Lower leg skin (tissue), 4 donors: ENCODE data around the gene WFIKKN1. TPM values are rescaled to one million over a fixed set of nuclear protein-coding genes. Genes with fewer than 3 reads are reported as not detected.

ENCODE experiments used
- DNase-seq, 2 donors: peaks; one replicate each; pipeline ENCODE4 v3.0.0-alpha.2; 2019; ENCODE audit warnings: low spot score in 2 of 2
- H3K4me3 ChIP-seq: fragments of 200-600 bp; sonication (generic); 2 replicates; pipeline ENCODE4 v1.5.1; 2017; ENCODE audit warnings: mild to moderate bottlenecking, low read depth; ENCODE audit not compliant: poor library complexity, severe bottlenecking
- CTCF ChIP-seq, 3 donors: fragments of 450-650 bp; IDR thresholded peaks; one replicate each; pipeline ENCODE4 v1.5.1; 2016; ENCODE audit warnings: antibody characterized with exemption in 3 of 3, mild to moderate bottlenecking in 3 of 3, moderate library complexity in 2 of 3
- POLR2A ChIP-seq, 2 donors: fragments of 450-650 bp; IDR thresholded peaks; one replicate each; pipeline ENCODE4 v1.6.1; 2016 to 2017; ENCODE audit warnings: antibody characterized with exemption in 2 of 2, mild to moderate bottlenecking in 1 of 2, moderate library complexity in 1 of 2
- WGBS, 2 donors: methylation state at CpG; one replicate each; pipeline ENCODE4 v1.1.5; 2018; 5-methylcytosine and 5-hydroxymethylcytosine counted together
- intact Hi-C: fragments of 100-400 bp; cut with DNase I; formaldehyde crosslinking; loops from one replicate; pipeline ENCODE4 v1.15.0; 2023; ENCODE audit warnings: low total_unique reads
- total RNA-seq, 4 donors: library from RNA; depleted of rRNA; stranded (reverse); fragments of >200 nt; gene quantifications; one replicate each; pipeline ENCODE4 v1.1.0, GENCODE V29; 2016

Gene WFIKKN1
- total RNA-seq, 4 donors from 2014 or later = 1.3 to 5.0 (median 2.8) TPM

DNA sequence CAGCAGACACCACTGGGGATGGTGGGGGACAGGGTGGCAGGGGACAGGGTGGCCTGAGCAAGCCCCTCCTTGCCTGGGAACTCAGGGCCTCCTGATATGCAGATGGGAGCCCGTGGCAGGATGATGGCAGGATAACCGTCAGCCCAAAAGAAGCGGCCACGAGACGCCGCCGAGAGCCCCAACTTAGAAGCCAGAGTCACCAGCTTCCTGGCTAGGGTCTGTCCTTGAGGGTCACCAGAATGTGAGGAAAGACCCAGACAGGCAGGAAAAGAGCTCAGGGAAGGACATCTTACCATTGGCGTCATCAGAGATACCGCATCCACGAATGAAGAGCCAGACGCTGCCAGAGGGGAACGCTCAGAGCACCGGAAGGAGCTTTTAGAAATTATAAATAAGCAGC is 21.5 kb upstream of the WFIKKN1 start:
- no peak for DNase-seq
- no peak overlapping the region for H3K4me3 ChIP-seq
- 90 to 91% methylated on average over 13 of the region's 13 CpGs for WGBS, 2 donors
- no peak for TF ChIP-seq POLR2A (IDR thresholded peaks at IDR 0.05)
- TF ChIP-seq CTCF (IDR thresholded peaks at IDR 0.05) = no peak
- intact Hi-C loops = no loop called here

- TF ChIP-seq POLR2A (IDR thresholded peaks at IDR 0.05) (no peak), CTCF (IDR thresholded peaks at IDR 0.05) (no peak)
- intact Hi-C loops = no loop called here
- no peak overlapping the region for H3K4me3 ChIP-seq
- 91% methylated on average over 8 to 14 of the region's 14 CpGs for WGBS, 2 donors
- DNase-seq = no peak
Measured at GRCh38 chr16:609984-610383, 20.8 kb upstream of the WFIKKN1 start.

DNA sequence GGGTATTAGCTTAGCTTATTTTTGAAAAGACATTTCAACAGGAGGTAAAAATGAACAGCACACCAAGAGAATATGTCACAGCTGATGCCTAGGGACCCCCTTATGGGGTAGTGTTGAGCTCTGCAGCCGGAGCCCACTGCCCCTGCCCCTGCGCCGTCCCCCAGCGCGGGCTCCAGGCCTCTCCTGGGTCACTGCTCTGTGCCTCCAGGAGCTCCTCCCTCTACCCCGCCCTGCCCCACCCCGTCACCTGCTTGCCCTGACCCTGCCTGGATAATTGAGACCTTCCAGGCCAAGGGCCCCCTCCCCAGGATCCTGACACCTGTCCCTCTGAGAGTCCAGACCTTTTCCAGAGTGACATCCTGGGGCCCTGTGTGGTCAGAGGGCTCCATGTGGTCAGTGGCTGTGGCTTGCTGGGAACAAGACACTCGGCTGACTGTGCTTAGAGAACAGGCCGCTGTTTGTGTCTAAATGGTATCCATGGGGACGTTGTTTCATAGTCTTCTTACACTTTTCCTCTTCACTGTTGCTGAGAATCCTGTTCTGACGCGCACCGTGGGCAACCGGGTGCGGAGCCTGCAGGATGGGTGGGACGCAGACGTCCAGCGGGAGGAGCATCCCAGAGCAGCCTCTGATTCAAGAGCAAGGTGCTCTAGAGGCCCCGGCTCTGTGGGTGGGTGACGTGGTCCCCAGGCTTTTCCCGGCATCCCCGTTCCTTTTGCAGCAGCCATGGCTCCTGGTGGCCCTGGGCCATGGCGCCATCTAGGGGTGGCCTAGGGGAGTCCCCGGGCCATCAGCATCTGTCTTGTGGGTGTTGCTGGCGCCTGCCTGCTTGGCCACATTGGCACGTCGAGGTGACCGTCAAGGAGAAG is 20.0 kb upstream of the WFIKKN1 start:
- H3K4me3 ChIP-seq = no peak overlapping the region
- TF ChIP-seq CTCF (IDR thresholded peaks at IDR 0.05) (no peak), POLR2A (IDR thresholded peaks at IDR 0.05) (no peak)
- intact Hi-C loops = no loop called here
- 54 to 56% methylated on average over 22 of the region's 28 CpGs for WGBS, 2 donors
- DNase-seq = no peak

DNA sequence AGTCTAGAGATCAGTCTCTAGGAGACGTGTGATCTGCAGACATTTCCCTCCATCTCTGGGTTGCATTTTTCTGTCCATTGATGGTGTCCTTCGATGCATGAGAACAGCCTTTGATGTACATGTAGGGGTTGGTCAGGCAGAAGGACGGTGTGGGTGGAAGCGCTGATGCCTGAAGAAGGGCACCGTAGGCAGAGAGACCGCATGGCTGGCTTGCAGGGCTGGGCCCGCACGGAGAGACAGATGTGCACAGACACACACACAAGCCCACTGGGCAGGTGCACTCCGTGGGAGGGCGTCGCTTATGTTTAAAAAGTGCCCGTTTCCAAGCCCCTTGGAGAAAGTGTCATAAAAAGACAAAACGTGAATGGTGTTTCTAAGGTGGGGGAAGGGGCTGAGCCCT is 15.7 kb upstream of the WFIKKN1 start:
- 92 to 94% methylated on average over 13 of the region's 13 CpGs for WGBS, 2 donors
- no peak for DNase-seq

DNA sequence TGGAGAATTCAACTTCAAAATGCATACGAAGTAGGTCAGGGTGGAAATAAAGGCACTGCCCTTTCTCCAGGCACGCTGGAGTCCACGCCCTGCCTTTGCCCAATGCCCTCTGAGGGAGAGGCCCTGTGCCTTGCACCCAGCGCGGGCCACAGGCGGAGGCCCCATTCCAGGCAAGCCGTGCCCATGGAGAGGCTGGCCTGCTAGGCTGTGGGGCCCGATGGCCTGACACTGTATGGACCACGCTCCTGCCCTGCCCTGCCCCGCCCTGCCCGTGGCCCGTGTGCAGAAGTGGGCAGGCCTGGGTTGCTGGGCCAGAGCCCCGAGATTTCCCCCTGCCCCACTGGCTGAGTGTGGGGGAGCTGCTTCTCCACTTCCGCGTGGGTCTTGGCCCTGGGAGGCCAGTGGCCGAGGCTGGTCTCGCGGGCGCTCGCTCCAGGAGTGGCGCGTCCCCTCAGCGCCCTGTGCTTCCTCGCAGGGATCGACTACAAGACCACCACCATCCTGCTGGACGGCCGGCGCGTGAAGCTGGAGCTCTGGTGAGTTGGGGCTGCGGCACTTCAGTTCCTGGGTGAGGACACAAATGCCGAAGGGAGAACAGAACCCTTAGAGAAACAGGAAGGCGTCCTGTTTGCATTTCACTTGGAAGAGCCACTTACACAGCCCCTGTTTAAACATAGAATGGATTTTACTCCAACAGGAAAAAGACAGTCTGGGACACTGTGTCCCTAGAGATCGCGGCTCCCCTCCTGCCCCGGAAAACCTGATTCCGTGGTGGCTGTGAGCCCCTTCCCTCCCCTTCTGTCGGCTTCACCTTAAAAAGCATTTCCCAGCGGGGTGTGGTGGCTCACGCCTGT is 13.8 kb upstream of the WFIKKN1 start:
- H3K4me3 ChIP-seq = no peak overlapping the region
- intact Hi-C loops = no loop called here
- no peak for DNase-seq

More for the DNA sequence above, 15.7 kb upstream of the WFIKKN1 start:
- intact Hi-C loops = no loop called here
- TF ChIP-seq CTCF (IDR thresholded peaks at IDR 0.05) (no peak), POLR2A (IDR thresholded peaks at IDR 0.05) (no peak)
- no peak overlapping the region for H3K4me3 ChIP-seq

More for the DNA sequence above, 13.8 kb upstream of the WFIKKN1 start:
- 91 to 94% methylated on average over 24 to 38 of the region's 39 CpGs for WGBS, 2 donors
- TF ChIP-seq POLR2A (IDR thresholded peaks at IDR 0.05) (no peak), CTCF (IDR thresholded peaks at IDR 0.05) (no peak)
